GM10847 (cell line): ENCODE measurements around the gene LMTK2.

Source experiments
- POLR2A ChIP-seq: IDR thresholded peaks from 2 replicates; pipeline ENCODE4 v1.6.1; 2011; ENCODE audit not compliant: insufficient read length; ENCODE audit errors: extremely low read depth

Gene LMTK2

GRCh38 chr7:98162758-98163157, 56.1 kb downstream of the LMTK2 start:
- no peak for TF ChIP-seq POLR2A

GRCh38 chr7:98163269-98163668, 56.6 kb downstream of the LMTK2 start:
- no peak for TF ChIP-seq POLR2A

- TF ChIP-seq POLR2A = no peak
Measured at GRCh38 chr7:98163704-98164494, 57.2 kb downstream of the LMTK2 start.

- no peak for TF ChIP-seq POLR2A
Measured at GRCh38 chr7:98165827-98166667, 59.4 kb downstream of the LMTK2 start.

GRCh38 chr7:98166668-98166970, 60.0 kb downstream of the LMTK2 start:
- TF ChIP-seq POLR2A = no peak

- TF ChIP-seq POLR2A = no peak
Measured at GRCh38 chr7:98167653-98168052, 61.0 kb downstream of the LMTK2 start.

- TF ChIP-seq POLR2A = no peak
Measured at GRCh38 chr7:98168181-98168903, 61.7 kb downstream of the LMTK2 start.

- TF ChIP-seq POLR2A = no peak
Measured at GRCh38 chr7:98168904-98169621, 62.4 kb downstream of the LMTK2 start.

- TF ChIP-seq POLR2A = no peak
Measured at GRCh38 chr7:98170966-98171365, 64.3 kb downstream of the LMTK2 start.

GRCh38 chr7:98171449-98171848, 64.8 kb downstream of the LMTK2 start:
- TF ChIP-seq POLR2A = no peak

GRCh38 chr7:98174334-98175259, 67.9 kb downstream of the LMTK2 start:
- TF ChIP-seq POLR2A = no peak

- TF ChIP-seq POLR2A = no peak
Measured at GRCh38 chr7:98175260-98175940, 68.7 kb downstream of the LMTK2 start.

- no peak for TF ChIP-seq POLR2A
Measured at GRCh38 chr7:98177553-98177952, 70.9 kb downstream of the LMTK2 start.

- no peak for TF ChIP-seq POLR2A
Measured at GRCh38 chr7:98178321-98178720, 71.7 kb downstream of the LMTK2 start.
